H1 (cell line): ENCODE results near the gene CDK4. TPM values are rescaled to one million over a fixed set of nuclear protein-coding genes. Genes with fewer than 3 reads are reported as not detected.

Source experiments
- BACH1 ChIP-seq: IDR thresholded peaks from 2 replicates; pipeline ENCODE4 v1.6.1; 2012; ENCODE audit warnings: low read length, improper control_type of control experiment
- BRCA1 ChIP-seq: IDR thresholded peaks from 2 replicates; pipeline ENCODE4 v1.6.1; 2012; ENCODE audit warnings: low read depth, low read length, improper control_type of control experiment
- CEBPB ChIP-seq: IDR thresholded peaks from 2 replicates; pipeline ENCODE4 v1.6.1; 2012; ENCODE audit warnings: low read depth, low read length
- CREB1 ChIP-seq: IDR thresholded peaks from 2 replicates; pipeline ENCODE4 v1.6.1; 2012; ENCODE audit warnings: inconsistent platforms
- E2F6 ChIP-seq: IDR thresholded peaks from 2 replicates; pipeline ENCODE4 v1.6.1; 2012; ENCODE audit warnings: inconsistent platforms
- EGR1 ChIP-seq: IDR thresholded peaks from 2 replicates; pipeline ENCODE4 v1.6.1; 2011; ENCODE audit warnings: low read depth, low read length, borderline replicate concordance
- EP300 ChIP-seq, 2 experiments: IDR thresholded peaks; 1 replicate in 1 of 2; 2 replicates in 1 of 2; pipeline ENCODE4 v1.6.1; 2011 to 2012; ENCODE audit warnings: low read depth in 2 of 2, low read length in 2 of 2, mild to moderate bottlenecking in 2 of 2, borderline replicate concordance in 1 of 2, inconsistent platforms in 1 of 2, moderate library complexity in 1 of 2
- GABPA ChIP-seq: IDR thresholded peaks from 2 replicates; pipeline ENCODE4 v1.6.1; 2011; ENCODE audit warnings: mild to moderate bottlenecking, low read length, moderate library complexity, borderline replicate concordance; ENCODE audit not compliant: insufficient read depth
- HDAC2 ChIP-seq, 2 experiments: fragments of 300-600 bp in 1 of 2; sonication (generic) in 1 of 2; IDR thresholded peaks; 2 replicates each; pipeline ENCODE4 v1.6.1; 2011 to 2012; ENCODE audit warnings: low read depth in 2 of 2, low read length in 2 of 2, mild to moderate bottlenecking in 2 of 2, moderate library complexity in 2 of 2, borderline replicate concordance in 1 of 2, inconsistent platforms in 1 of 2
- JUND ChIP-seq: IDR thresholded peaks from 2 replicates; pipeline ENCODE4 v1.6.1; 2011; ENCODE audit warnings: mild to moderate bottlenecking, improper control_type of control experiment, low read length
- KDM5A ChIP-seq: fragments of 200-600 bp; IDR thresholded peaks from 2 replicates; pipeline ENCODE4 v1.7.1; 2012; ENCODE audit warnings: mild to moderate bottlenecking, low read length, inconsistent platforms, mixed read lengths
- PHF8 ChIP-seq: fragments of 200-600 bp; sonication (generic); conservative IDR thresholded peaks from 2 replicates; pipeline ENCODE4 v1.7.1; 2012; ENCODE audit warnings: low read depth, mild to moderate bottlenecking, inconsistent platforms, low read length, moderate library complexity
- POLR2A ChIP-seq, 2 experiments: IDR thresholded peaks; 1 replicate in 1 of 2; 2 replicates in 1 of 2; pipeline ENCODE4 v1.6.1; 2011; ENCODE audit warnings: low read depth in 2 of 2, low read length in 2 of 2, mild to moderate bottlenecking in 2 of 2; ENCODE audit errors: control extremely low read depth in 1 of 2
- POLR2AphosphoS5 ChIP-seq: IDR thresholded peaks from 2 replicates; pipeline ENCODE4 v1.6.1; 2011; ENCODE audit warnings: low read depth, low read length
- RAD21 ChIP-seq, 2 experiments: IDR thresholded peaks in 1 of 2; conservative IDR thresholded peaks in 1 of 2; 2 replicates each; pipeline ENCODE4 v1.6.1; 2011; ENCODE audit warnings: low read depth in 2 of 2, low read length in 2 of 2, improper control_type of control experiment in 1 of 2, inconsistent platforms in 1 of 2, mild to moderate bottlenecking in 1 of 2, moderate library complexity in 1 of 2
- SAP30 ChIP-seq: fragments of 300-600 bp; sonication (generic); IDR thresholded peaks from 2 replicates; pipeline ENCODE4 v1.7.1; 2012; ENCODE audit warnings: low read length, moderate library complexity, mild to moderate bottlenecking, inconsistent platforms; ENCODE audit not compliant: insufficient read depth, insufficient replicate concordance
- SIRT6 ChIP-seq: IDR thresholded peaks from one replicate; pipeline ENCODE4 v1.7.1; 2012; ENCODE audit warnings: low read length, inconsistent platforms
- SIX5 ChIP-seq: IDR thresholded peaks from 2 replicates; pipeline ENCODE4 v1.6.1; 2011; ENCODE audit warnings: mild to moderate bottlenecking, low read depth, low read length
- SP2 ChIP-seq: IDR thresholded peaks from 2 replicates; pipeline ENCODE4 v1.6.1; 2012; ENCODE audit warnings: mild to moderate bottlenecking, low read length, inconsistent platforms
- SUZ12 ChIP-seq: fragments of 200-600 bp; sonication (generic); IDR thresholded peaks from 2 replicates; pipeline ENCODE4 v1.6.1; 2012; ENCODE audit warnings: mild to moderate bottlenecking, inconsistent platforms, low read length, moderate library complexity, mixed read lengths
- TBP ChIP-seq: IDR thresholded peaks from 2 replicates; pipeline ENCODE4 v1.6.1; 2011; ENCODE audit warnings: low read depth, low read length, improper control_type of control experiment
- TCF12 ChIP-seq: IDR thresholded peaks from 2 replicates; pipeline ENCODE4 v1.6.1; 2011; ENCODE audit warnings: low read depth, mild to moderate bottlenecking, low read length
- USF2 ChIP-seq: IDR thresholded peaks from 2 replicates; pipeline ENCODE4 v1.6.1; 2011; ENCODE audit warnings: low read length, improper control_type of control experiment
- polyA plus RNA-seq, 7 experiments: library from polyadenylated mRNA; depleted of rRNA in 3 of 7; stranded (reverse) in 5 of 7; unstranded in 2 of 7; fragments of >200 nt in 5 of 7; fragments of 200-250 nt in 2 of 7; gene quantifications; 1 replicate in 5 of 7; 2 replicates in 1 of 7; 4 replicates in 1 of 7; pipeline versions ENCODE4 v1.2.1 to v1.2.3, GENCODE V29; 2011 to 2013; ENCODE audit warnings: missing spikeins in 2 of 7, mixed read lengths in 2 of 7
- total RNA-seq: library from RNA; stranded (reverse); fragmentation: NEBNext Ultra II Directional; extraction: Animal tissue kit (Norgen Biotek cat#: 25700); gene quantifications from 2 replicates; pipeline ENCODE4 v1.2.1, GENCODE V29; 2021
- TF ChIP-seq, protein P1 (sequence below): IDR thresholded peaks from 2 replicates; pipeline ENCODE4 v1.6.1; 2012; ENCODE audit warnings: inconsistent platforms

The CDK4 gene
- total and polyA plus RNA-seq, 2 of the 8 experiments (the other 6 are each of a cell fraction or from before 2014, with no cell fraction given), result 174 to 368 TPM

DNA sequence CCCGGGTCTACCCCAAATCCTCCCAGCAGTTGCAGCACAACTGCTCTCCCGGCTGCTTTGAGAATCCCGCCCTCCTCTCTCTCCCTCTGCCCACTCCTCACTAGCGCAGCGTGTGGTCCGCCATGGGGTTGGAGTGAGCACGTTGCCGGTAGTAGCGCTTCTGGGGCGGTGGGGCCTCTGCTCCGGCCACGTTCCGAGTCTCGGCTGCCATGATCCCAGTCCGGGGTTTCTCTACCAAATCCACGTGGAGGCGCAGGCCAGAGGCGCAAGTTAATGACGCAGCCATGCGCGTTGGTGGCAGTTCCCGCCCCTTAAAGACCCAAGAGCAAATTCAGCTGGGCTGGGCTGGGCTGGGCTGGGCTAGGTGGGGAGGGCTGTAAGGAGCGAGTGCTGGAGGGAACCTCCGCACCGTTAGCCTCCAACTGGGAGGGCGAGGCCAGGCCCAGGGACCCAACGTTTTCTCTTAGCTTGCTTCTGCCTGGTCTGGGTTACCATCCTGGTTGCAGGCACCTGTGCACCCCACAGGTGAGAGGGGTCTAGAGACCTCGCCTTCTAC is 19.8 kb upstream of the CDK4 start, which contains the start of gene METTL1 (continued):
- no peak for TF ChIP-seq SUZ12
- no peak for TF ChIP-seq CEBPB
- peak; percentile 93 for TF ChIP-seq SAP30
- TF ChIP-seq RAD21 (IDR thresholded peaks at IDR 0.05 in 1 of 2, conservative IDR thresholded peaks at IDR 0.05 in 1 of 2; ENCODE audit: low read depth in 2 of 2, low read length in 2 of 2), result no peak
- peak; percentile 30 for TF ChIP-seq USF2
- TF ChIP-seq PHF8, result peak; percentile 100
- TF ChIP-seq POLR2A (IDR thresholded peaks at IDR 0.05; ENCODE audit: control extremely low read depth in 1 of 2, low read depth in 2 of 2, low read length in 2 of 2), result peak in 1 of 2 experiments; percentile 98; a peak in 2 of 3 replicates
- TF ChIP-seq TBP, result peak; percentile 93
- TF ChIP-seq EP300 (IDR thresholded peaks at IDR 0.05; ENCODE audit: borderline replicate concordance in 1 of 2, low read depth in 2 of 2, low read length in 2 of 2), result 0 out of 3 replicates have a peak, but pooled peaks of 1 of the 2 experiments have one; percentile 66
- TF ChIP-seq KDM5A, result peak; percentile 88
- TF ChIP-seq CREB1, result peak; percentile 98
- TF ChIP-seq EGR1, result no peak; the same call in 1 of the 2 replicates
- no peak for TF ChIP-seq GABPA
- TF ChIP-seq BACH1, result no peak
- no peak for TF ChIP-seq SP2
- TF ChIP-seq JUND, result 0 out of 2 replicates have a peak, but pooled peaks have one; percentile 72
- TF ChIP-seq, protein P1, sequence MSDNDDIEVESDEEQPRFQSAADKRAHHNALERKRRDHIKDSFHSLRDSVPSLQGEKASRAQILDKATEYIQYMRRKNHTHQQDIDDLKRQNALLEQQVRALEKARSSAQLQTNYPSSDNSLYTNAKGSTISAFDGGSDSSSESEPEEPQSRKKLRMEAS, result peak; percentile 100
- TF ChIP-seq POLR2AphosphoS5, result peak; percentile 97
- TF ChIP-seq SIX5, result no peak
- TF ChIP-seq SIRT6, result no peak
- peak; percentile 81 for TF ChIP-seq E2F6
- peak; percentile 13 to 98; a peak in 2 of 4 replicates for TF ChIP-seq HDAC2 (IDR thresholded peaks at IDR 0.05; ENCODE audit: borderline replicate concordance in 1 of 2, low read depth in 2 of 2, low read length in 2 of 2)
- no peak for TF ChIP-seq BRCA1
- peak; percentile 45; the same call in 1 of the 2 replicates for TF ChIP-seq TCF12
